Epithelial cell of proximal tubule (primary cell): Measurements from ENCODE around the gene RFT1. TPM values are rescaled to one million over a fixed set of nuclear protein-coding genes. Genes with fewer than 3 reads are reported as not detected.

ENCODE experiments used
- DNase-seq: peaks from one replicate; pipeline ENCODE4 v3.0.0-alpha.2; 2011; ENCODE audit warnings: low read depth
- H3K4me3 ChIP-seq: 2 replicates; pipeline ENCODE4 v1.5.1; 2011; ENCODE audit warnings: low read depth, mild to moderate bottlenecking, low read length
- total RNA-seq: library from RNA; depleted of rRNA; stranded (reverse); fragments of >200 nt; gene quantifications from 2 replicates; pipeline ENCODE4 v1.2.3, GENCODE V29; 2015
- TF ChIP-seq, protein P1 (sequence below): conservative IDR thresholded peaks from 2 replicates; pipeline ENCODE4 v1.5.1; 2012; ENCODE audit warnings: low read depth, mild to moderate bottlenecking, low read length

Gene RFT1
- total RNA-seq, 1 donor from 2014 or later, result 25.1 TPM

DNA sequence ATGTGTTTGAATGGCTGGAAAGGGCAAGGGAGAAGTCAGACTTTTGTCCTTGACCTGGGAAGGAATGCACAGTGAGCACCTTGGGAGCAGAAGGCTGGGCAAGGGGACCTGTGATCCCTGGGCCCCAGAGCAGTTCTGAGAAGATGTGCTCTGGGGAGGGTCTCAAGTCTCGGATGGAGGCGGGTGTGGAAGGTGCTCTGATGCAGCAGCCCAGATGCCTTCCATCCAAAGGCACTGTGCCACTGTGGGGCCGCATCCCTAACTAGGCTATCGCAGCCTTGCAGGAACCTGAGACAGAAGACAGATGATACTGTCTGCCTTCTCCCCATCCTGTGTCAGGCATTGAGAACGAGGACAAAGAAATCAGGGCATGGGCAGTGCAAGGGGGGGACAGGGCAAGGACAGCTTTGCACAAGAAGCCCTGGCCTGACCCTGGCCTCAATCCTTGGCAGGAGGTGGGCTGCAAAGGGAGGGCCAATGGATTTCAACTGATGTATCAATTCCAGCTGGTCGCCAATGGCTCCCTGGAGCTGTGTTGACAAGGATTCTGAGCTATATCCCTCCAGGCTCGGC, 16.2 kb upstream of the RFT1 start:
- DNase-seq, result no peak
- no peak overlapping the region for H3K4me3 ChIP-seq
- TF ChIP-seq, protein P1, sequence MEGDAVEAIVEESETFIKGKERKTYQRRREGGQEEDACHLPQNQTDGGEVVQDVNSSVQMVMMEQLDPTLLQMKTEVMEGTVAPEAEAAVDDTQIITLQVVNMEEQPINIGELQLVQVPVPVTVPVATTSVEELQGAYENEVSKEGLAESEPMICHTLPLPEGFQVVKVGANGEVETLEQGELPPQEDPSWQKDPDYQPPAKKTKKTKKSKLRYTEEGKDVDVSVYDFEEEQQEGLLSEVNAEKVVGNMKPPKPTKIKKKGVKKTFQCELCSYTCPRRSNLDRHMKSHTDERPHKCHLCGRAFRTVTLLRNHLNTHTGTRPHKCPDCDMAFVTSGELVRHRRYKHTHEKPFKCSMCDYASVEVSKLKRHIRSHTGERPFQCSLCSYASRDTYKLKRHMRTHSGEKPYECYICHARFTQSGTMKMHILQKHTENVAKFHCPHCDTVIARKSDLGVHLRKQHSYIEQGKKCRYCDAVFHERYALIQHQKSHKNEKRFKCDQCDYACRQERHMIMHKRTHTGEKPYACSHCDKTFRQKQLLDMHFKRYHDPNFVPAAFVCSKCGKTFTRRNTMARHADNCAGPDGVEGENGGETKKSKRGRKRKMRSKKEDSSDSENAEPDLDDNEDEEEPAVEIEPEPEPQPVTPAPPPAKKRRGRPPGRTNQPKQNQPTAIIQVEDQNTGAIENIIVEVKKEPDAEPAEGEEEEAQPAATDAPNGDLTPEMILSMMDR, result no peak

DNA sequence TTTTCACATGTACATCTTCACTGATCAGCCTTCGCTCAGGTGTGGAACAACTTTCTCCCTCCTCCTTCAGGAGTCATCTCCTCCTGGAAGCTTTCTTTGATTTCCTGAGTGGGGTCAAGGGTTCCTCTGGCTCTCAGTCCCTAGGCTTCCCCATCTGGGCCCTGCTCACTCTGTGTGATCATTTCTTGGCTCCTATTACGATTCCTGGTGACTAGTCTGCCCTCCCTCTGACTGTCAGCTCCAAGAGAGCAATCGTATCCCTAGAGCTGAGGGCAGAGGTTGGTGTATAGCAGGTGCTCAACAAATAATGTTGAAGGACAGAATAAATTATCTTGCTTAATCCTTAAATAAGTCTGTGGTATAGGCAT, 15.5 kb upstream of the RFT1 start:
- H3K4me3 ChIP-seq, result no peak overlapping the region
- TF ChIP-seq, protein P1, result no peak
- no peak for DNase-seq

DNA sequence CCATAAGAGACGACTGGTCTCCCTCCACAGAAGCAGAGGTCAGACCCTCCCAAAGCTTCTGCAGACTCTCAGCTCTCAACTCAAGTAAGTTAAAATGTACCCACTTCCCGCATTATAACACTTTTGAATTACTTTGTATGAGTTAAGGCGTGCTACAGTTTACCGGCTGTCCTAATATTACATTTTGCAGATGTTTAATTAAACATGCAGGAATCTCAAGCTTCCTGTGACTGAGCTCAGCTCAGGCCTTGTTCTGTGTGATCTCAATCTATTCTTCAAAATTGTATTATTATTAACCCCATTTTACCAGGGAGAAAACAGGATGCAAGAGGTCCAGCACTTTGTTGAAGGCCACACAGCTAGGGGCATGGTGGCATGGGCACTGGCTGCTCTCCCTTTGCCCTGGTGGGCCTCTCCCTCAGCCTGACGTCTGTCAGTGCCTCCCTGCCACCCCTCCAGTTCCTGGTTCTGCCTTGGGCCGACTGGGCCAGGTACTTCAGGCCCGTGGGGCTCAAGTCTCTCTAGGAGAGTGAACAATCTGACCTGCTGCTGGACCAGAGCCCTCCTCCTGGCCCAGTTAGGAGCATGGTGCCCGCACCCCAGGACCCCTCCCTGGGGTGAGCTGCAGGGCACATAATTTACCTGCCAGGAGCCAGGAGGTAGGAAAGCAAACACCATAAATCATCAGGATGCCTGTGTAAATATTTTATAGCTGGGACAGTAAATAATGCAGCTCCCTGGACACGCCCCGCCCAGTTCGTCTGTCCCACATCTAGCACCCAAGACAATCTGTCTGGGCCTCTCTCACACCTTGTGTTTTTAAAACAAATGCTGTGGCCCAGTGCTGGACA, 14.9 kb upstream of the RFT1 start:
- no peak overlapping the region for H3K4me3 ChIP-seq
- no peak for DNase-seq

DNA sequence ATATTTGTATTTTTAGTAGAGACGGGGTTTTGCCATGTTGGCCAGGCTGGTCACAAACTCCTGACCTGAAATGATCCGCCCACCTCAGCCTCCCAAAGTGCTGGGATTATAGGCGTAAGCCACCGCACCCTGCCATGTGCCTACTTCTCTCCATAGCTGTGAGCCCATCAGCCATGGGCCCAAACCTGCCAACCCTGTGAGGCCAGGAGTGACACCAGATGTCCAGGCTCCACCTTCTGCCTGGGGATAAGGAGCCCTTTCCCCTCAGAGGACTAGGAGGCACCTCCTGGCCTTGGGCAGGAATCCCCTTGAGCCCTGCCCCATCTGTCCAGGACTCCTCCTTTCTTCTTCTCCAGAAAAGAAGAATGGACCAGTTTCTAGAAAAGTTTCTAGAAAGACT, 14.2 kb upstream of the RFT1 start:
- TF ChIP-seq, protein P1, result no peak
- no peak overlapping the region for H3K4me3 ChIP-seq
- no peak for DNase-seq

More for the DNA sequence above, 14.9 kb upstream of the RFT1 start:
- TF ChIP-seq, protein P1, result no peak

DNA sequence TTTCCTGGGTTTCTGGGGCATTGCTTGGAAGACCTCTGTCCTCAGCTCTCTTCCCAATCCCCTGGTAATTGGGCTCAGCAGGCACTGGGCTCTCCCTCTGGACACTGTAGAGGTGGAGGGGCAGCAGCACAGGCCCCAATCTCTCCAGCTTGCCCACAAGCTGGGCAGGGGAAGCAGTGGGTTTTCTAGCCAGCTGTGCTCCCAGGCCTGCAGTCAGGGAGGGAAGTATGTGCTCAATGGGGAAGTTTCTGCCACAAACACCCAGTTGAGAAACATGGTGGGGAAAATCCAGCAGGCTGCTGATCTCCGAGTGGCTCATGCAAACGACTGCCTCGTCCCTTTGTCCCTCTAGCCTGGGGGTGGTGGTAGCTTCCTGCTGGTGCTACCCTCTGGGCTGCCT, 12.8 kb upstream of the RFT1 start:
- DNase-seq, result no peak
- H3K4me3 ChIP-seq, result no peak overlapping the region
- TF ChIP-seq, protein P1, result no peak

DNA sequence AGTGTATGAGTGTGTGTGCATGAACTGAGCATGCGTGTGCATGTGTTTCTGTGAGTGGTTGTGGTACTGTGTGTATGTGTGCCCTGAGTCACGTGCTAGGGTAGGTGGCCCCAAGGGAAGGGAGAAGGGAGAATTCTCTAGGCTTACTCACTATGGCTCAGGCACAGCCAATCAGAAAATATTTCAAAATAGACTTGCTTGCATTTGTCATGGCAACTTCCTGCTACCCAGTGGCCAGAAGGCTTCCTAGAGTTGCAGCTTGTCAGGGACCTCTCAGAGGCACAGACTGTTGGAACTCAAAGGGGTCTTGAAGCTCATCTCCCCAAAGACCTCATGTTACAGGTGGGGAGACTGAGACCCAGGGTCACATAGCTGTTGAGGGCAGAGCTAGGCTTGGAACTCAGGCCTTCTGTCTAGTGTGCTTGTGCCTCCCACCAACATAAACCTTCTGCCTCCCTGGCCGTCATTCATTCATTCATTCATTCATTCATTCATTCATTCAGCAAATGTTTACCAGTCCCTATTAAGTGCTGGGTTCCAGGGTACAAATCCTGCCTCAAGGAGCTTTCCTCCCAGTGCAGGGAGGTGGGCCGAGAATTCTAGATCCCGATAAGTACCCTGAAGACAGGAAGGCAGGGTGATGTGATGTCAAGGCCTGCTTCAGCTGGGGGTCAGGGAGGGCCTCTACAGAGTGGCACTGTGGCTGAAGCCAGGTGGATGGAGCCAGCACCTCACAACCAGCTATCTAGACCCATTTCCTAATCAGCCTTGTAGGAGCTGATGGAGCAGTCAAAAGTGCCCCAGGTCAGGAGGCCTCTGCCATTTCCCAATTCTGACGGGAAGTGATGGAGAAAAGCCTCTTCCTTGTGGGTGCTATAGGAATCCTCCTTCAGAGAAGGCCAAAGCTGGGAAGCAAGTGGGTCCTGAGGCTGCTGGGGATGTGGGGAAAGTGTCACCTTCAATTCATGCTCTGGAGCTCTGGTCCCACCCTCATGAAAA, 10.9 kb upstream of the RFT1 start:
- DNase-seq, result no peak
- no peak overlapping the region for H3K4me3 ChIP-seq
- TF ChIP-seq, protein P1, result no peak
